K562 (cell line): Measurements from ENCODE around the gene CNGA1. TPM values are rescaled to one million over a fixed set of nuclear protein-coding genes. Genes with fewer than 3 reads are reported as not detected.

ENCODE experiments used
- ATAC-seq: fragments of 200-7000 bp; cut with Tn5 transposase; 3 replicates; pipeline ENCODE4 v1.9.1; 2020; ENCODE audit warnings: moderate library complexity
- BruUV-seq: library from RNA; stranded (reverse); fragments of 400-500 nt; replicated peaks from 2 replicates; lab custom pipeline; 2021; lab: Mats Ljungman, UMichigan
- CTCF ChIA-PET: fragments of 300-600 bp; formaldehyde crosslinking; extraction: SDS; loops from one replicate; lab custom pipeline; 2021; ENCODE audit warnings: low intra/inter-chr PET ratio; lab: Yijun Ruan, JAX
- POLR2A ChIA-PET: fragments of 300-600, 350-650 bp; sonication (Branson Sonifier 250); formaldehyde crosslinking; extraction: SDS; loops from one replicate; lab custom pipeline; 2021; ENCODE audit warnings: antibody characterized with exemption, inconsistent platforms; lab: Yijun Ruan, JAX
- DNase-seq, 4 experiments: peaks; one replicate each; pipeline versions ENCODE4 v3.0.0 to v3.0.0-alpha.2; 2011 to 2018; ENCODE audit warnings: low spot score in 3 of 4, mixed read lengths in 3 of 4; ENCODE audit errors: extremely low read depth in 1 of 4
- FAIRE-seq: peaks from 2 replicates; lab custom pipeline; 2011; peaks lifted over from hg19 to GRCh38; lab: Jason Lieb, UNC
- H2AFZ ChIP-seq: 2 replicates; pipeline ENCODE4 v1.6.0; 2011; ENCODE audit warnings: low read depth, low read length, control low read depth, inconsistent platforms
- H3K27ac ChIP-seq: fragments of 200-600 bp; 3 replicates; pipeline ENCODE4 v1.8.0; 2011; ENCODE audit warnings: low read depth, mild to moderate bottlenecking, control low read depth, inconsistent platforms, low read length, moderate library complexity, mixed read lengths; ENCODE audit errors: extremely low read depth
- H3K27me3 ChIP-seq, 2 experiments: fragments of 300-600 bp in 1 of 2; 2 replicates in 1 of 2; 3 replicates in 1 of 2; pipeline versions ENCODE4 v1.6.0 to v1.8.0; 2011; ENCODE audit warnings: inconsistent platforms in 2 of 2, low read length in 2 of 2, mild to moderate bottlenecking in 1 of 2, mixed read lengths in 1 of 2, moderate library complexity in 1 of 2; ENCODE audit not compliant: control insufficient read depth in 2 of 2, insufficient read depth in 2 of 2
- H3K36me3 ChIP-seq: fragments of 300-600 bp; 3 replicates; pipeline ENCODE4 v1.8.0; 2011; ENCODE audit warnings: mild to moderate bottlenecking, low read length, inconsistent platforms; ENCODE audit not compliant: control insufficient read depth, insufficient read depth
- H3K4me1 ChIP-seq, 2 experiments: fragments of 200-600 bp in 1 of 2; replicated peaks in 1 of 2; 2 replicates in 1 of 2; 3 replicates in 1 of 2; pipeline versions ENCODE4 v1.5.1 to v1.8.0; 2011; ENCODE audit warnings: inconsistent platforms in 2 of 2, low read length in 2 of 2, mild to moderate bottlenecking in 1 of 2, mixed read lengths in 1 of 2, moderate library complexity in 1 of 2; ENCODE audit not compliant: control insufficient read depth in 2 of 2, insufficient read depth in 2 of 2
- H3K4me2 ChIP-seq: 2 replicates; pipeline ENCODE4 v1.6.1; 2011; ENCODE audit warnings: low read length, control low read depth, inconsistent platforms, mixed read lengths; ENCODE audit not compliant: insufficient read depth
- H3K4me3 ChIP-seq: fragments of 200-600 bp; sonication (generic), shearing (Covaris generic); 2 replicates; pipeline ENCODE4 v1.5.1; 2016; ENCODE audit warnings: control low read depth, inconsistent platforms
- H3K79me2 ChIP-seq: fragments of 200-600 bp; 3 replicates; pipeline ENCODE4 v1.8.0; 2011; ENCODE audit warnings: low read length, inconsistent platforms; ENCODE audit not compliant: control insufficient read depth, insufficient read depth
- H3K9ac ChIP-seq, 2 experiments: 2 replicates each; pipeline versions ENCODE4 v1.6.0 to v1.6.1; 2011; ENCODE audit warnings: low read depth in 2 of 2, low read length in 2 of 2, control low read depth in 1 of 2, inconsistent platforms in 1 of 2, mild to moderate bottlenecking in 1 of 2, mixed read lengths in 1 of 2; ENCODE audit not compliant: insufficient read depth in 1 of 2
- H3K9me1 ChIP-seq: one replicate; pipeline ENCODE4 v1.6.0; 2011; ENCODE audit warnings: inconsistent platforms, mild to moderate bottlenecking, low read length, moderate library complexity; ENCODE audit not compliant: control insufficient read depth, insufficient read depth
- H3K9me3 ChIP-seq: replicated peaks from 2 replicates; pipeline ENCODE4 v1.5.1; 2011; ENCODE audit warnings: low read depth, low read length, inconsistent platforms; ENCODE audit not compliant: control insufficient read depth, insufficient read depth
- H4K20me1 ChIP-seq: replicated peaks from 2 replicates; pipeline ENCODE4 v1.6.1; 2011; ENCODE audit warnings: low read length, inconsistent platforms, mixed read lengths; ENCODE audit not compliant: control insufficient read depth, insufficient read depth
- DACH1 ChIP-seq: fragments of 450-650 bp; IDR thresholded peaks from 2 replicates; pipeline ENCODE4 v1.6.1; 2018; ENCODE audit not compliant: partially characterized antibody
- ELK1 ChIP-seq: sonication (generic); formaldehyde crosslinking; IDR thresholded peaks from 2 replicates; pipeline ENCODE4 v1.8.1; 2022; ENCODE audit warnings: missing genetic modification reagents
- TCF3 ChIP-seq: sonication (generic); formaldehyde crosslinking; IDR thresholded peaks from 2 replicates; pipeline ENCODE4 v1.4.0; 2020; ENCODE audit warnings: mild to moderate bottlenecking, missing genetic modification reagents
- ZNF212 ChIP-seq: fragments of 450-650 bp; formaldehyde crosslinking; IDR thresholded peaks from 2 replicates; pipeline ENCODE4 v1.4.0; 2020; ENCODE audit warnings: mild to moderate bottlenecking
- ZNF668 ChIP-seq: fragments of 250-450 bp; sonication (Bioruptor Pico); IDR thresholded peaks from 2 replicates; pipeline ENCODE4 v1.8.0; 2022; ENCODE audit warnings: mild to moderate bottlenecking, inconsistent platforms
- ZNF766 ChIP-seq: fragments of 200-800 bp; sonication (Bioruptor generic); conservative IDR thresholded peaks from 2 replicates; pipeline ENCODE4 v1.6.1; 2016; ENCODE audit warnings: missing genetic modification characterization, missing compliant biosample characterization
- WGBS: fragments of 100-300 bp; shearing (Covaris generic); methylation state at CpG from one replicate; pipeline ENCODE4 v1.1.6; 2016; ENCODE audit warnings: low coverage, mixed read lengths; ENCODE audit not compliant: insufficient coverage; ENCODE audit errors: missing lambda C conversion rate; 5-methylcytosine and 5-hydroxymethylcytosine counted together
- in situ Hi-C: fragments of 300-500 bp; cut with MboI; formaldehyde crosslinking; loops from 4 replicates; pipeline ENCODE4 v1.15.0; 2018; ENCODE audit warnings: inconsistent platforms, mixed read lengths
- intact Hi-C: fragments of 100-400 bp; cut with micrococcal nuclease; formaldehyde crosslinking; loops from 2 replicates; pipeline ENCODE4 v1.14.2; 2022
- polyA plus RNA-seq, 8 experiments: library from polyadenylated mRNA; depleted of rRNA in 4 of 8; stranded (reverse) in 5 of 8; unstranded in 3 of 8; fragments of >200 nt; fragmentation: Nextera tagmentation in 2 of 8; fragmentation: Illumina TruSeq in 1 of 8; extraction: Ambion mirVana in 2 of 8; extraction: Trizol in 1 of 8; gene quantifications; 2 replicates each; pipeline versions ENCODE4 v1.2.1 to v1.2.3, GENCODE V29; 2011 to 2014; ENCODE audit warnings: inconsistent platforms in 1 of 8, missing spikeins in 1 of 8
- total RNA-seq, 7 experiments: library from RNA; depleted of rRNA in 6 of 7; stranded (reverse); fragments of >200 nt in 6 of 7; fragmentation: Illumina TruSeq in 2 of 7; extraction: Trizol in 2 of 7; gene quantifications; 2 replicates each; pipeline versions ENCODE4 v1.2.1 to v1.2.3, GENCODE V29; 2011 to 2021; ENCODE audit warnings: low replicate concordance in 1 of 7

CNGA1 gene
- total and polyA plus RNA-seq, 9 of the 15 experiments (the other 6 are each of a cell fraction or from before 2014, with no cell fraction given) = 0.03 to 0.29 (median 0.04) TPM; not detected in 5

GRCh38 chr4:48022192-48022799 is 5.8 kb upstream of the CNGA1 start (continued):
- TF ChIP-seq ZNF766 (no peak), DACH1 (no peak), ELK1 (CRISPR knock-in tag) (no peak)

- H3K4me2 ChIP-seq = no peak overlapping the region
- no peak for ATAC-seq
- no peak overlapping the region for H3K27ac ChIP-seq
- no peaks in the 10 kb centered on the region for H3K9me3 ChIP-seq
- no peaks in the 10 kb centered on the region for H3K9me1 ChIP-seq
- H4K20me1 ChIP-seq = no peaks in the 10 kb centered on the region
- no peak overlapping the region for H2AFZ ChIP-seq
- ChIA-PET POLR2A (no interaction called here), CTCF (no interaction called here)
- DNase-seq = no peak
- WGBS = 5% methylated on average over 1 of the region's 1 CpG
- no TSS peak for BruUV-seq
- H3K79me2 ChIP-seq = no peaks in the 10 kb centered on the region
- intact Hi-C loops (no loop called here), in situ Hi-C loops (no loop called here)
- H3K4me3 ChIP-seq = no peak overlapping the region
- no peak overlapping the region for H3K9ac ChIP-seq
- peaks cover 0 to 13% of the 10 kb centered on the region in 2 experiments; a peak in 3 of 5 replicates for H3K4me1 ChIP-seq
- H3K36me3 ChIP-seq = no peaks in the 10 kb centered on the region
- peaks cover 10 to 23% of the 10 kb centered on the region in 2 experiments; a peak in 4 of 5 replicates for H3K27me3 ChIP-seq
- TF ChIP-seq TCF3 (CRISPR knock-in tag) (no peak), ZNF668 (no peak), ZNF212 (no peak)
- FAIRE-seq = no peak
Measured at GRCh38 chr4:48021100-48021499, 4.6 kb upstream of the CNGA1 start.
